HG03064 (cell line): Measurements from ENCODE around the gene METTL9.
"Not testable (repeated sequence)": the region's sequence is repeated elsewhere in the genome, so short reads cannot be mapped to it uniquely, and the experiment has no call there.

Experiments used
- ATAC-seq: cut with Tn5 transposase; IDR thresholded peaks from one replicate; pipeline ENCODE4 v1.9.1; 2021; ENCODE audit warnings: low read depth; ENCODE audit not compliant: unreplicated experiment

The METTL9 gene

GRCh38 chr16:21608639-21609328, 9.4 kb downstream of the METTL9 start:
- no peak for ATAC-seq

DNA sequence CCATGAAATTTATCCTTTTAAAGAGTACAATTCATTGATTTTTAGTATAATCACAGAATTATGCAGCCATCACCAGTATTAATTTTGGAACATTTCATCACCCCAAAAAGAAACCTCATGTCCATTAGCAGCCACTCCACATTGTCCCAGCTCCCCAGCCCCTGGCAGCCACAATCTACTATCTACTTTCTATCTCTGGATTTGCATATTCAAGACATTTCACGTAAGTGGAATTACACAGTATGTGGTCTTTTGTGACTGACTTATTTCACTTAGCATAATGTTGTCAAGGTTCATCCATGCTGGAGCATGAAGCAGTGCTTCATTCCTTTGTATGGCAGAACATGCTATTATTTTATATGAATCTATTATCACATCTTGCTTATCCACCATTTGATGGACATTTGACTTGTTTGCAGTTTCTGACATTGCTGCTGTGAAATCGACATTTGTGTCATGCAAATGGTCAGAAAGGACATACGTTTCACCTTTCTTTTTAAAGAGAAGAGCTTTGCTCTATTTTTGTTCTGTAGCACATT, 10.7 kb downstream of the METTL9 start:
- no peak for ATAC-seq

- no peak for ATAC-seq
Measured at GRCh38 chr16:21610766-21611165, 11.4 kb downstream of the METTL9 start.

DNA sequence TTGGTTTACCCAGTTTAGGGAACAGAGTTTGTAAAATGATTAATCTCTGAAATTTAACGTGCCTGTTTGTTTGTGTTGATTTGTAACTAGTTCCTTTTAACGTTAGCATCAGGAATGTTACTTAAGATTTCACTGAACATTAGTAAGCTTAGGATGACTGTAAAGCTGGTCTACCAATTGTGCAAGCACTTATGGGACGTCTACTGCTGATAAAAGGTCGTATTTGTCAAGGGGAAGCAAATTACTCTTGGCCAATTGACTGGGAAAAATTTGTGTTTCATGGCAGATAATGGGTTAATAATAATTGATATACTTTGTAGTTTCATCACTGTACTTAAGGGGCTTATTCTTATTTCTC, 11.8 kb downstream of the METTL9 start:
- ATAC-seq, result no peak

GRCh38 chr16:21611556-21612384, 12.4 kb downstream of the METTL9 start:
- no peak for ATAC-seq

- ATAC-seq, result no peak
Measured at GRCh38 chr16:21613361-21613760, 14.0 kb downstream of the METTL9 start.

GRCh38 chr16:21613781-21614180, 14.4 kb downstream of the METTL9 start:
- no peak for ATAC-seq

DNA sequence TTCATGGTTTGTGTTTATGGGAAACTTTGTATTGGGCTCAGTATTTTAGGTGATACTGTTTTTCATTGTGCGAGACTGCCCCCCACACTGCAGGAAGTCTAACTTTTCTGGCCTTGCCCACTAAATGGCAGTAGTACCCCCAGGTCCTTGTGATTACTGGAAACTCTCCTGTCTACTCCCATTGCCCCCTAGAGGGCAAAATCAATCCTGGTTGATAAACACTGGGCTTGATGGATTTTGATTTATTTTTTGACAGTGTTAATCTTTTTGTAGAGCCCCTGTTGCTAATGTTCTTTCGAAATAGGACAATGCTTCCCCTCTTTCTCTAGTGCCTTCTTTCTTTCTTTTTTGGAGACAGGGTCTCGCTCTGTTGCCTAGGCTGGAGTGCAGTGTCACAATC, 15.5 kb downstream of the METTL9 start:
- no peak for ATAC-seq

DNA sequence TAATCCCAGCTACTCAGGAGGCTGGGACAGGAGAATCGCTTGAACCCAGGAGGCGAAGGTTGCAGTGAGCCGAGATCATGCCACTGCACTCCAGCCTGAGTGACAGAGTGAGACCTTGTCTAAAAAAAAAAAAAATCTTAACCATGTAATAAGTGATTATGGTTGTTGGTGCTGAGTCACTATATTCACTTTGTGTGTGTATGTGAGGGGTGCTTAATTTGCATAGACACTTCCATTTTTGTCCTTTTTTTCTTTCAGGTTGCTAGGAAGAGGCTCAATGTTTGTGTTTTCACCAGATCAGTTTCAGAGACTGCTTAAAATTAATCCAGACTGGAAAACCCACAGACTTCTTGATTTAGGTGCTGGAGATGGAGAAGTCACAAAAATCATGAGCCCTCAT, 18.2 kb downstream of the METTL9 start:
- ATAC-seq, result no peak

DNA sequence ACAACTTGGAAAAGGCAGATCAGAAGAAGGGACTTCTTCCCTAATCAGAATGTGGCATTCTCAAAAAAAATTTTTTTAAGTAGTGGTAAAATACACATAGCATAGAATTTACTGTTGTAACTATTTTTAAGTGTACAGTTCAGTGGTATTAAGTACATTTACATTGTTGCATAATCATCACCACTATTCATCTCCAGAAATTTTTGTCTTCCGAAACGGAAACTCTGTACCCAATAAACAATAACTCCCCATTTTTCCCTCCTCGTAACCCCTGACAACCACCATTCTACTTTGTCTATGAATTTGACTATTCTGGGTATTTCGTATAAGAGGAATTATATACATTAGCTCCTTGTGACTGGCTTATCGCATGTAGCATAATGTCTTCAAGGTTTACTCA, 18.9 kb downstream of the METTL9 start:
- ATAC-seq, result no peak

- no peak for ATAC-seq
Measured at GRCh38 chr16:21619765-21620425, 20.5 kb downstream of the METTL9 start.

- ATAC-seq, result no peak
Measured at GRCh38 chr16:21620592-21620991, 21.2 kb downstream of the METTL9 start.

- ATAC-seq, result no peak
Measured at GRCh38 chr16:21622545-21622944, 23.2 kb downstream of the METTL9 start.

DNA sequence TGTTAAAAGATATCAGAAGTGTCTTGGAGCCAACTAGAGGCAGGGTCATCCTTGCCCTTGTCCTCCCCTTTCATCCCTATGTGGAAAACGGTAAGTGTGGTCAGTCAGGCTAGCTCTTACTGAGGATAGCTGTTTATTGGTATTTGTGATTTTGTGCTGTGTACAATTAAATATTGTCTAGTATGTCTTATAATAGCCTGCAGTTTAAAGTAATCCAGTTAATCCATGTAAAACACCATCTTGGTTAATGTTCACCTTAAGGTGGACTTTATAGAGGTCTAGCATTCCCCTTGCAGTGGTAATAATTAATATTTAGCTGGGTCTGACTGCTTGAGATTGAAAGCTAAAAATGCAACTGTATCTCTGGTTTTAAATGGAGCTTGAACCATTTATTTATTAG, 25.6 kb downstream of the METTL9 start:
- no peak for ATAC-seq

DNA sequence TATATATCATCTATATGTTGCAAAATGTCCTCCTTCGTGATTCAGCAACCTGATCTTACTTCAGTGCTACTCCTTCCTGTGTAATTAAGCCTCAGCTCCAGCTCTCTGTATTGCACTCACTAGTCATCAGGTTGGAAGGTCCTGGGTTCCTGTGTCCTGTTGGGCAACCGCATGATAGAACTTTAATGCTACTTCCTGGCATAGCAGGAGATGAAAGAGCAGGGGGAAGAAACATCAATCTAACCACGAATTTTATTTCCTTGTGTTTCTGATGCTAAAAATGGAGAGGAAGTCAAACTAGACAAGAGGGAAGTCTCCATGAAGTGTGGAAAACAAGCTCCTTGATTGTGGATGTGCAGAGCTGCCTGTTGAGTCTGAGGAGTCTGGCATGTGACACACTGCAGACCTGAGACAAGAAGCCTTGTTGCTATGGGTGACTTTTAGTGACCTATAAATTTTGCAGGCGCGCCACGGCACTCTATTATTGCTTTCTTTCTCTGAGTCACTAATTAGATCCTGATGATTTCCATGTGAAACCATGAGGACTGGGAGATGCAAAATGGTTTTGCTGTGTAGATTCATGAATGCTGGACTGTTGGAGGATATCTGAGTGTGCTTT, 27.4 kb downstream of the METTL9 start:
- ATAC-seq, result no peak

GRCh38 chr16:21628121-21628726, 28.8 kb downstream of the METTL9 start:
- ATAC-seq, result no peak

DNA sequence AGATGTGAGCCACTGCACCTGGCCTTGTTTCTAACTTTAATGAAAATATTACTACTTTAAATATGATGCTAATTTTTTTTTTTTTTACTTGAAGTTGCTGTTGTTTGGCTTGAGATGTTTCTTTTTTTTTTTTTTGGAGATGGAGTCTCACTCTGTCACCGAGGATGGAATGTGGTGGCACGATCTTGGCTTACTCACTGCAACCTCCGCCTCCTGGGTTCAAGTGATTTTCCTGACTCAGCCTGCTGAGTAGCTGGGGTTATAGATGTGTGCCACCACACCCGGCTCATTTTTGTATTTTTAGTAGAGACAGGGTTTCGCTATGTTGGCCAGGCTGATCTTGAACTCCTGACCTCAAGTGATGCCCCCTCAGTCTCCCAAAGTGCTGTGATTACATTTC, 29.4 kb downstream of the METTL9 start:
- no peak for ATAC-seq

DNA sequence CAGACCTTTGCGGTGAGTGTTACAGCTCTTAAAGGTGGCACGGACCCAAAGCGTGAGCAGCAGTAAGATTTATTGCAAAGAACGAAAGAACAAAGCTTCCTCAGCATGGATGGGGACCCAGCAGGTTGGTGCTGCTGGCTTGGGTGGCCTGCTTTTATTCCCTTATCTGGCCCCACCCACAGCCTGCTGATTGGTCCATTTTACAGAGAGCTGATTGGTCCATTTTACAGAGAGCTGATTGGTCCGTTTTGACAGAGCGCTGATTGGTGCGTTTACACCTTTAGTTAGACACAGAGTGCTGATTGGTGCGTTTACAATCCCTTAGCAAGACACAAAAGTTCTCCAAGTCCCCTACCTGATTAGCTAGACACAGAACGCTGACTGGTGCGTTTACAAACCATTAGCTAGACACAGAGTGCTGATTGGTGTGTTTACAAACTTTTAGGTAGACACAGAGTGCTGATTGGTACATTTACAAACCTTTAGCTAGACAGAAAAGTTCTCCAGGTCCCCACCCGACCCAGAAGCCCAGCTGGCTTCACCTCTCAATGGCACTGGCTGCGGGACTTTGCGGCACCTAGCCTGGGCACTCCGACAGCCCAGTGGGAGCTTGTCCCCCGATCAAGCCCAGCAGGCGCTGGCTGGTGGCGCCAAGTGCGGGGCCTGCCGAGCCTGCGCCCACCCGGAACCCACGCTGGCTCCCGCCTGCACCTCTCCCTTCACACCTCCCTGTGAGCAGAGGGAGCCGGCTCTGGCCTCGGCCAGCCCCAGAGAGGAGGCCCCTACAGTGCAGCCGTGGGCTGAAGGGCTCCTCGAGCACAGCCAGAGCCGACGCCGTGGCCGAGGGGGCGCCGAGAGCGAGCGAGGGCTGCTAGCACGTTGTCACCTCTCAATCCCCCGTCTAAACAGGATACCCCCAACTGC, 30.5 kb downstream of the METTL9 start:
- ATAC-seq, result not testable (repeated sequence)

DNA sequence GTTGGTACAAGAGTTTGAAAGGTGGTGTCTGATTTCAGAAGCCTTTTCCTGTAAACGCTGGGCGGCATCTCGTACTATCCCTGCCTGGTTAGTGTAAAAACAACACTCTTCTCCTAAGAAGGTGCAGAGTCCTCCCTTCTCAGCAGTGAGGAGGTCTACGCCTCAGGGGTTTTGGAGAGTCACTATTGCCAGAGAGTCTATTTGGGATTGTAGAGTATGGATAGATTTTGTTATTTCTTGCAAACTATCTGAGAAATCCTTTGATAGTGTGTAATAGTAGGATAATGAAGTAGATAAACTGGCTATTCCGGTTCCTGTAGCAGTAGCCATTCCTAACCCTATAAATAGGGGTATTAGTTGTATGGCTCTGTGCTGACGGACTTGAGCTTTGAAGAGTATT, 31.5 kb downstream of the METTL9 start:
- not testable (repeated sequence) for ATAC-seq
